ENCODE measurements around the gene QSER1.

GRCh38 chr11:32852207-32852606 is 40.4 kb upstream of the QSER1 start:
- TF ChIP-seq POLR2A (conservative IDR thresholded peaks at IDR 0.05) = no peak
- TF ChIP-seq RNF2 (IDR thresholded peaks at IDR 0.05) = no peak
- no peak for TF ChIP-seq ID3 (CRISPR knock-in tag; IDR thresholded peaks at IDR 0.05)
- TF ChIP-seq ID3 (tag; IDR thresholded peaks at IDR 0.05) = no peak
- TF ChIP-seq MTA1 (IDR thresholded peaks at IDR 0.05; ENCODE audit: borderline replicate concordance) = no peak
- no peak for TF ChIP-seq SIN3A (IDR thresholded peaks at IDR 0.05; ENCODE audit: borderline replicate concordance in 2 of 2, control insufficient read depth in 1 of 2, low read depth in 2 of 2, low read length in 2 of 2)
- no peak for TF ChIP-seq SREBF2 (CRISPR knock-in tag; IDR thresholded peaks at IDR 0.05)
- no peak for TF ChIP-seq USF2 (CRISPR knock-in tag; IDR thresholded peaks at IDR 0.05)
- no peak for TF ChIP-seq CBX5 (IDR thresholded peaks at IDR 0.05; ENCODE audit: borderline replicate concordance, low read depth)
- no peak for TF ChIP-seq CTCF (IDR thresholded peaks at IDR 0.05 in 2 of 3, conservative IDR thresholded peaks at IDR 0.05 in 1 of 3; ENCODE audit: insufficient read depth in 2 of 3, low read depth in 1 of 3, low read length in 3 of 3)
- TF ChIP-seq EGR1 (conservative IDR thresholded peaks at IDR 0.05) = no peak
- no peak for TF ChIP-seq SRSF9 (IDR thresholded peaks at IDR 0.05; ENCODE audit: borderline replicate concordance, low read depth, low read length)
- no peak for TF ChIP-seq RAD51 (IDR thresholded peaks at IDR 0.05; ENCODE audit: borderline replicate concordance, low read depth)
- no peak for TF ChIP-seq CREB5 (CRISPR knock-in tag; IDR thresholded peaks at IDR 0.05)
